H9 (cell line): ENCODE measurements around the gene RNF220. TPM values are rescaled to one million over a fixed set of nuclear protein-coding genes. Genes with fewer than 3 reads are reported as not detected.

ENCODE experiments used
- DNase-seq: peaks from one replicate; pipeline ENCODE4 v3.0.0-alpha.2; 2017
- H2AFZ ChIP-seq: one replicate; pipeline ENCODE4 v1.6.1; 2013; ENCODE audit warnings: mild to moderate bottlenecking, low read length, control low read depth, moderate library complexity
- H2AK5ac ChIP-seq: 2 replicates; pipeline ENCODE4 v1.6.1; 2013; ENCODE audit warnings: low read length, control low read depth, mixed read lengths; ENCODE audit not compliant: insufficient read length
- H2BK120ac ChIP-seq: one replicate; pipeline ENCODE4 v1.6.1; 2013; ENCODE audit warnings: low read depth, mild to moderate bottlenecking, low read length, control low read depth, inconsistent platforms; ENCODE audit not compliant: poor library complexity, severe bottlenecking
- H2BK12ac ChIP-seq: 2 replicates; pipeline ENCODE4 v1.6.1; 2013; ENCODE audit warnings: low read length, control low read depth, mixed read lengths, low read depth; ENCODE audit not compliant: insufficient read length
- H2BK15ac ChIP-seq: 2 replicates; pipeline ENCODE4 v1.6.1; 2013; ENCODE audit warnings: low read depth, low read length, control low read depth
- H2BK20ac ChIP-seq: one replicate; pipeline ENCODE4 v1.6.1; 2013; ENCODE audit warnings: low read depth, mild to moderate bottlenecking, low read length, control low read depth, inconsistent platforms; ENCODE audit not compliant: poor library complexity, severe bottlenecking
- H2BK5ac ChIP-seq: 2 replicates; pipeline ENCODE4 v1.6.1; 2013; ENCODE audit warnings: low read length, control low read depth, mixed read lengths; ENCODE audit not compliant: insufficient read length
- H3K14ac ChIP-seq: 2 replicates; pipeline ENCODE4 v1.6.1; 2013; ENCODE audit warnings: low read length, control low read depth; ENCODE audit not compliant: insufficient read depth
- H3K18ac ChIP-seq: 2 replicates; pipeline ENCODE4 v1.6.1; 2013; ENCODE audit warnings: low read depth, mild to moderate bottlenecking, mixed read lengths, low read length, control low read depth; ENCODE audit not compliant: insufficient read length
- H3K23ac ChIP-seq: 2 replicates; pipeline ENCODE4 v1.6.1; 2013; ENCODE audit warnings: low read length, control low read depth, mixed read lengths, low read depth; ENCODE audit not compliant: insufficient read length
- H3K23me2 ChIP-seq: 2 replicates; pipeline ENCODE4 v1.6.1; 2013; ENCODE audit warnings: low read depth, mild to moderate bottlenecking, mixed read lengths, low read length, control low read depth; ENCODE audit not compliant: insufficient read length, poor library complexity, severe bottlenecking
- H3K27ac ChIP-seq: 2 replicates; pipeline ENCODE4 v1.5.1; 2013; ENCODE audit warnings: low read length, control low read depth, mixed read lengths, low read depth; ENCODE audit not compliant: insufficient read length
- H3K27me3 ChIP-seq: 2 replicates; pipeline ENCODE4 v1.6.1; 2013; ENCODE audit warnings: low read length, control low read depth, inconsistent platforms; ENCODE audit not compliant: insufficient read depth
- H3K4ac ChIP-seq: 2 replicates; pipeline ENCODE4 v1.6.1; 2013; ENCODE audit warnings: low read depth, mild to moderate bottlenecking, control low read depth, inconsistent platforms, low read length, moderate library complexity
- H3K4me1 ChIP-seq: 2 replicates; pipeline ENCODE4 v1.6.1; 2013; ENCODE audit warnings: low read length, control low read depth, inconsistent platforms; ENCODE audit not compliant: insufficient read depth
- H3K4me2 ChIP-seq: 2 replicates; pipeline ENCODE4 v1.6.1; 2013; ENCODE audit warnings: low read length, control low read depth, mixed read lengths; ENCODE audit not compliant: insufficient read length, insufficient read depth
- H3K56ac ChIP-seq: 2 replicates; pipeline ENCODE4 v1.6.1; 2013; ENCODE audit warnings: low read depth, mild to moderate bottlenecking, mixed read lengths, low read length, control low read depth; ENCODE audit not compliant: insufficient read length
- H3K79me1 ChIP-seq: 2 replicates; pipeline ENCODE4 v1.6.1; 2013; ENCODE audit warnings: low read depth, mild to moderate bottlenecking, moderate library complexity, low read length, control low read depth, inconsistent platforms; ENCODE audit not compliant: insufficient read depth, poor library complexity, severe bottlenecking
- H3K79me2 ChIP-seq: 2 replicates; pipeline ENCODE4 v1.6.1; 2013; ENCODE audit warnings: low read length, control low read depth, inconsistent platforms; ENCODE audit not compliant: insufficient read depth
- H3K9ac ChIP-seq: 2 replicates; pipeline ENCODE4 v1.6.1; 2013; ENCODE audit warnings: low read length, control low read depth, mixed read lengths; ENCODE audit not compliant: insufficient read length; ENCODE audit errors: extremely low read depth
- H3K9me3 ChIP-seq: one replicate; pipeline ENCODE4 v1.6.1; 2013; ENCODE audit warnings: low read depth, low read length, inconsistent platforms; ENCODE audit not compliant: control insufficient read depth
- H3T11ph ChIP-seq: one replicate; pipeline ENCODE4 v1.6.1; 2013; ENCODE audit warnings: mild to moderate bottlenecking, low read length, control low read depth, inconsistent platforms
- H4K20me1 ChIP-seq: one replicate; pipeline ENCODE4 v1.6.1; 2013; ENCODE audit not compliant: control insufficient read depth, insufficient read length, insufficient read depth
- H4K5ac ChIP-seq: 2 replicates; pipeline ENCODE4 v1.6.1; 2013; ENCODE audit warnings: low read depth, mild to moderate bottlenecking, mixed read lengths, low read length, control low read depth; ENCODE audit not compliant: insufficient read length
- H4K8ac ChIP-seq: replicated peaks from 2 replicates; pipeline ENCODE4 v1.6.1; 2013; ENCODE audit warnings: low read length, control low read depth, mixed read lengths, low read depth; ENCODE audit not compliant: insufficient read length
- H4K91ac ChIP-seq: 2 replicates; pipeline ENCODE4 v1.6.1; 2013; ENCODE audit warnings: low read depth, mild to moderate bottlenecking, moderate library complexity, mixed read lengths, low read length, control low read depth; ENCODE audit not compliant: insufficient read length
- H3K27ac Mint-ChIP-seq, 3 experiments: 2 replicates in 2 of 3; 3 replicates in 1 of 3; pipeline ENCODE4 v1.8.0; 2020 to 2021; ENCODE audit warnings: mixed read lengths in 3 of 3, mild to moderate bottlenecking in 1 of 3, moderate library complexity in 1 of 3
- H3K27me3 Mint-ChIP-seq: 2 replicates; pipeline ENCODE4 v1.8.0; 2021; ENCODE audit warnings: low read depth, mild to moderate bottlenecking, moderate library complexity, mixed read lengths
- H3K36me3 Mint-ChIP-seq, 3 experiments: 2 replicates in 2 of 3; 3 replicates in 1 of 3; pipeline ENCODE4 v1.8.0; 2020 to 2021; ENCODE audit warnings: low read depth in 3 of 3, mixed read lengths in 3 of 3; ENCODE audit not compliant: insufficient read depth in 1 of 3
- H3K4me1 Mint-ChIP-seq, 2 experiments: 2 replicates each; pipeline ENCODE4 v1.8.0; 2020; ENCODE audit warnings: mixed read lengths in 2 of 2
- H3K4me3 Mint-ChIP-seq, 2 experiments: 2 replicates in 1 of 2; 3 replicates in 1 of 2; pipeline ENCODE4 v1.8.0; 2020 to 2021; ENCODE audit warnings: mild to moderate bottlenecking in 2 of 2, mixed read lengths in 2 of 2, moderate library complexity in 1 of 2
- H3K9me3 Mint-ChIP-seq, 2 experiments: 2 replicates in 1 of 2; 3 replicates in 1 of 2; pipeline ENCODE4 v1.8.0; 2020; ENCODE audit warnings: mild to moderate bottlenecking in 2 of 2, mixed read lengths in 2 of 2, moderate library complexity in 1 of 2
- WGBS: extraction: QIAGEN DNeasy Blood & Tissue Kit; methylation state at CpG from one replicate; pipeline ENCODE4 v1.1.7; 2013; ENCODE audit warnings: missing lambda C conversion rate, low lambda C conversion rate, mixed read lengths; ENCODE audit not compliant: insufficient read length; ENCODE audit errors: extremely low coverage; 5-methylcytosine and 5-hydroxymethylcytosine counted together
- total RNA-seq: library from RNA; stranded (reverse); gene quantifications from 2 replicates; pipeline ENCODE4 v1.2.1, GENCODE V29; 2021
- TF ChIP-seq, protein P1 (sequence below): fragments of 200-600 bp; sonication (generic); conservative IDR thresholded peaks from 3 replicates; pipeline ENCODE4 v1.8.0; 2021; ENCODE audit warnings: antibody characterized with exemption, mild to moderate bottlenecking

Gene RNF220
- total RNA-seq, 1 experiment from 2014 or later = 109 TPM

GRCh38 chr1:44499306-44499705 lies 94.3 kb downstream of the RNF220 start:
- Histone ChIP-seq H2BK12ac (no peak overlapping the region), H3K4me2 (no peak overlapping the region), H3K14ac (no peak overlapping the region), H4K5ac (no peak overlapping the region), H4K8ac (no peak overlapping the region), H2BK5ac (no peak overlapping the region), H3K27me3 (peaks cover 6% of the 10 kb centered on the region; the same call in 1 of the 2 replicates), H3T11ph (no peak overlapping the region), H4K91ac (no peak overlapping the region), H3K9me3 (no peaks in the 10 kb centered on the region), H3K23me2 (peaks cover 7% of the 10 kb centered on the region), H2BK20ac (no peak overlapping the region), H3K79me1 (no peaks in the 10 kb centered on the region), H3K79me2 (no peaks in the 10 kb centered on the region), H3K23ac (no peak overlapping the region), H2BK120ac (no peak overlapping the region), H2AFZ (no peak overlapping the region), H3K4me1 (peaks cover 5% of the 10 kb centered on the region; the same call in 1 of the 2 replicates), H2AK5ac (no peak overlapping the region), H3K9ac (no peak overlapping the region), H3K56ac (no peak overlapping the region), H3K27ac (no peak overlapping the region), H2BK15ac (no peak overlapping the region), H3K18ac (no peak overlapping the region), H3K4ac (no peak overlapping the region), H4K20me1 (no peaks in the 10 kb centered on the region)
- H3K9me3 Mint-ChIP-seq = no peaks in the 10 kb centered on the region
- H3K27ac Mint-ChIP-seq = no peak overlapping the region
- no CpG with 5 or more reads among the region's 3 CpGs for WGBS
- H3K4me3 Mint-ChIP-seq = no peak overlapping the region
- no peak for DNase-seq
- H3K27me3 Mint-ChIP-seq = peaks cover 32% of the 10 kb centered on the region
- no peaks in the 10 kb centered on the region for H3K36me3 Mint-ChIP-seq
- peaks cover 18 to 34% of the 10 kb centered on the region in 2 experiments for H3K4me1 Mint-ChIP-seq
- TF ChIP-seq, protein P1, sequence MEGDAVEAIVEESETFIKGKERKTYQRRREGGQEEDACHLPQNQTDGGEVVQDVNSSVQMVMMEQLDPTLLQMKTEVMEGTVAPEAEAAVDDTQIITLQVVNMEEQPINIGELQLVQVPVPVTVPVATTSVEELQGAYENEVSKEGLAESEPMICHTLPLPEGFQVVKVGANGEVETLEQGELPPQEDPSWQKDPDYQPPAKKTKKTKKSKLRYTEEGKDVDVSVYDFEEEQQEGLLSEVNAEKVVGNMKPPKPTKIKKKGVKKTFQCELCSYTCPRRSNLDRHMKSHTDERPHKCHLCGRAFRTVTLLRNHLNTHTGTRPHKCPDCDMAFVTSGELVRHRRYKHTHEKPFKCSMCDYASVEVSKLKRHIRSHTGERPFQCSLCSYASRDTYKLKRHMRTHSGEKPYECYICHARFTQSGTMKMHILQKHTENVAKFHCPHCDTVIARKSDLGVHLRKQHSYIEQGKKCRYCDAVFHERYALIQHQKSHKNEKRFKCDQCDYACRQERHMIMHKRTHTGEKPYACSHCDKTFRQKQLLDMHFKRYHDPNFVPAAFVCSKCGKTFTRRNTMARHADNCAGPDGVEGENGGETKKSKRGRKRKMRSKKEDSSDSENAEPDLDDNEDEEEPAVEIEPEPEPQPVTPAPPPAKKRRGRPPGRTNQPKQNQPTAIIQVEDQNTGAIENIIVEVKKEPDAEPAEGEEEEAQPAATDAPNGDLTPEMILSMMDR = no peak
